ENCODE data around the gene STRC. TPM values are rescaled to one million over a fixed set of nuclear protein-coding genes. Genes with fewer than 3 reads are reported as not detected.
"Not testable (repeated sequence)": the region's sequence is repeated elsewhere in the genome, so short reads cannot be mapped to it uniquely, and the experiment has no call there.

STRC gene
- polyA plus RNA-seq (2013, experiment 1 of 2) = 0.80 TPM
- polyA plus RNA-seq (2013, experiment 2 of 2) = 0.25 TPM

GRCh38 chr15:43618700-43619099 lies at the start of gene STRC:
TSS of gene STRC (minus strand) at chr15:43618800. CDS start at chr15:43618722, 78 bp downstream.
- not testable (repeated sequence) for H3K9me3 ChIP-seq (ENCODE audit: insufficient read depth, low read depth, low read length); H3K4me1 ChIP-seq (ENCODE audit: insufficient read depth, low read length); H3K27ac ChIP-seq (ENCODE audit: low read depth, low read length); H3K4me3 ChIP-seq (ENCODE audit: low read length); H3K36me3 ChIP-seq (ENCODE audit: insufficient read depth, low read length); H3K27me3 ChIP-seq (ENCODE audit: insufficient read depth, low read length); H3K9ac ChIP-seq (ENCODE audit: low read depth, low read length)
- WGBS = no CpG with 5 or more reads among the region's 2 CpGs

GRCh38 chr15:43666177-43666576 lies 47.6 kb upstream of the STRC start:
- no CpG with 5 or more reads among the region's 1 CpG for WGBS
- not testable (repeated sequence) for H3K4me1 ChIP-seq (ENCODE audit: insufficient read depth, low read length); H3K27me3 ChIP-seq (ENCODE audit: insufficient read depth, low read length); H3K9ac ChIP-seq (ENCODE audit: low read depth, low read length); H3K36me3 ChIP-seq (ENCODE audit: insufficient read depth, low read length); H3K9me3 ChIP-seq (ENCODE audit: insufficient read depth, low read depth, low read length); H3K4me3 ChIP-seq (ENCODE audit: low read length); H3K27ac ChIP-seq (ENCODE audit: low read depth, low read length)

DNA sequence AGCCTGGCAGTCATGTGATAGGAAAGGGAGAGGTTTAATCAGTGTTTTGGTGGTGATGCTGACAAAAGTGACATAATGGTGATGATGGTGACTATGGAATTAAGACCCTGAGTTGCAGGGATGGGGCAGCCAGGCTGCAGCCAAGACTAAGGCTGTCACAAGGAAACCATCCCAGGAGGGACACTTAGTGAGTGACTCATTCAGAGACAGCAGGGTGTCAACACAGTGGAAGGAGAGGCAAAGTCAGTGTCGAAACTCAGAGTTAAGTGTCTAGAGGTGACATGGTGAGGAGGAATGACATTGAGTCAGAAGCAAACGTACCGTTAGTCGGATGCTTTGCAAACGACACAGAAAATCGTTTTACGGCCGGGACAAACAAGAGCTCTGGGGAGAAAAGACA lies 44.7 kb upstream of the STRC start:
- H3K27ac ChIP-seq (ENCODE audit: low read depth, low read length); H3K36me3 ChIP-seq (ENCODE audit: insufficient read depth, low read length); H3K9me3 ChIP-seq (ENCODE audit: insufficient read depth, low read depth, low read length); H3K4me3 ChIP-seq (ENCODE audit: low read length); H3K4me1 ChIP-seq (ENCODE audit: insufficient read depth, low read length); H3K27me3 ChIP-seq (ENCODE audit: insufficient read depth, low read length); H3K9ac ChIP-seq (ENCODE audit: low read depth, low read length): not testable (repeated sequence)
- WGBS = no CpG with 5 or more reads among the region's 8 CpGs

DNA sequence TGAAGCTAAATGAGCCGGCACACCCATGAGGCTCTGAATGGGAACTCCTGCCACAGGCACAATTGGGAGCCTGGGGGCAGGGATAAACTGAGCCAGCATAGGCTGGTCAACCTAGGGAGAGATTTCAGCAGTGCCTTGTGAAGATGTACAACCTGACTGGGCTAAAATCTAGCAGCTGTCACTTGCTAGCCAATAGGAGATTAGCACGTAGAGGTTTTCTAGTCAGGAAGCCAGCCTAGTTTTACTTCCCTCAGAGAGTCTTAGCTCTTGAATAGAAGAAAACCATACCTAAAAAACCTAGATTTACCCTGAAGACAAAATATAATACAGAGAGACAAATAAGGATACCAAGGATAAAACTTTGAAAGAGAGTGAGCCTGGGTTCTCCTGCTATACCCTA lies 43.7 kb upstream of the STRC start:
- not testable (repeated sequence) for H3K27ac ChIP-seq (ENCODE audit: low read depth, low read length); H3K36me3 ChIP-seq (ENCODE audit: insufficient read depth, low read length); H3K4me1 ChIP-seq (ENCODE audit: insufficient read depth, low read length); H3K4me3 ChIP-seq (ENCODE audit: low read length); H3K9ac ChIP-seq (ENCODE audit: low read depth, low read length); H3K9me3 ChIP-seq (ENCODE audit: insufficient read depth, low read depth, low read length); H3K27me3 ChIP-seq (ENCODE audit: insufficient read depth, low read length)
- 100% methylated on average over 1 of the region's 2 CpGs for WGBS

- not testable (repeated sequence) for H3K36me3 ChIP-seq (ENCODE audit: insufficient read depth, low read length); H3K9me3 ChIP-seq (ENCODE audit: insufficient read depth, low read depth, low read length); H3K27me3 ChIP-seq (ENCODE audit: insufficient read depth, low read length); H3K9ac ChIP-seq (ENCODE audit: low read depth, low read length); H3K4me1 ChIP-seq (ENCODE audit: insufficient read depth, low read length); H3K27ac ChIP-seq (ENCODE audit: low read depth, low read length); H3K4me3 ChIP-seq (ENCODE audit: low read length)
- no CpG with 5 or more reads among the region's 10 CpGs for whole genome bisulfite sequencing
Measured at GRCh38 chr15:43659727-43660126, 41.1 kb upstream of the STRC start.

- H3K9ac ChIP-seq (ENCODE audit: low read depth, low read length); H3K36me3 ChIP-seq (ENCODE audit: insufficient read depth, low read length); H3K27ac ChIP-seq (ENCODE audit: low read depth, low read length); H3K4me1 ChIP-seq (ENCODE audit: insufficient read depth, low read length); H3K9me3 ChIP-seq (ENCODE audit: insufficient read depth, low read depth, low read length); H3K27me3 ChIP-seq (ENCODE audit: insufficient read depth, low read length); H3K4me3 ChIP-seq (ENCODE audit: low read length): not testable (repeated sequence)
- WGBS = 97% methylated on average over 15 of the region's 16 CpGs
Measured at GRCh38 chr15:43649430-43649926, 30.9 kb upstream of the STRC start.

DNA sequence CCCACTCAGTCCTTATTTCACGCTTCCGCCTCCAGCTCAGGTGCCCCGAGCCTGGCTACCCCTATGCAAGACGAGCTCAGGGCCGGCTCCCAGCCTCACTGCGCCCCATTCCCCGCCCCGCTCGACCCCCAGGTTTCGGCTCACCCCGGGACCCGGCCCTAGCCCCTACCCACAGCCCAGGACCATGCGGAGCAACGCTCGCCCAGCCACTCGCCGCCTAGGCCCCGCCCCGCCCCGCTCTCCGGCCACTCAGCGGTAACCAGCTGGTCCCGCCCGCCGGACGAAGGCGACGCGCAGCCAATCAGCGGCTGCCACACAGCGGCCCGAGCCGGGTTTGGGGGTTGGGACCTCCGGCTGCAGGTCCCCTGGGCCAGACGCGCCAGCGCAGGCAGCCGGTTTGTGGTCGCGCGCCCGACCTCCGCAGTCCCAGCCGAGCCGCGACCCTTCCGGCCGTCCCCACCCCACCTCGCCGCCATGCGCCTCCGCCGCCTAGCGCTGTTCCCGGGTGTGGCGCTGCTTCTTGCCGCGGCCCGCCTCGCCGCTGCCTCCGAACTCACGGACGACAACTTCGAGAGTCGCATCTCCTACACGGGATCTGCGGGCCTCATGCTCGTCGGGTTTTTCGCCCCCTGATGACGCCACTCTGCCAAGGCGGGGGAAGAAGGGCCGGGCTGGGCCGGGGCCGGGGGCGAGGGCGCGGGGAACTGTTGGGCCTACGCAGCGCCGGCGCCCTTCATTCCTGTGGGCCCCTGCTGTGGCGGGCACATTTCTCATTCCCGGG lies 30.2 kb upstream of the STRC start, which contains the start of gene CATSPER2:
TSS of gene CATSPER2 (minus strand) at position 196 of the 781 bp plus-strand sequence. CDS start 783 bp downstream, outside the sequence.
- Histone ChIP-seq H3K27ac (ENCODE audit: low read depth, low read length) (no peak within 1 kb of the TSS), H3K27me3 (ENCODE audit: insufficient read depth, low read length) (no peaks in the 10 kb centered on the region), H3K4me3 (ENCODE audit: low read length) (no peak within 1 kb of the TSS), H3K4me1 (ENCODE audit: insufficient read depth, low read length) (no peaks in the 10 kb centered on the region), H3K9ac (ENCODE audit: low read depth, low read length) (no peak within 1 kb of the TSS), H3K36me3 (ENCODE audit: insufficient read depth, low read length) (0 out of 2 replicates have a peak, but pooled peaks cover 6% of the 10 kb centered on the region), H3K9me3 (ENCODE audit: insufficient read depth, low read depth, low read length) (peaks cover 7% of the 10 kb centered on the region; the same call in 1 of the 2 replicates)
- 96% methylated on average over 85 of the region's 85 CpGs for WGBS

GRCh38 chr15:43638464-43639204 lies 20.0 kb upstream of the STRC start:
- H3K27ac ChIP-seq (ENCODE audit: low read depth, low read length); H3K9me3 ChIP-seq (ENCODE audit: insufficient read depth, low read depth, low read length); H3K27me3 ChIP-seq (ENCODE audit: insufficient read depth, low read length); H3K4me3 ChIP-seq (ENCODE audit: low read length); H3K36me3 ChIP-seq (ENCODE audit: insufficient read depth, low read length); H3K9ac ChIP-seq (ENCODE audit: low read depth, low read length); H3K4me1 ChIP-seq (ENCODE audit: insufficient read depth, low read length): not testable (repeated sequence)
- 94% methylated on average over 8 of the region's 8 CpGs for WGBS

DNA sequence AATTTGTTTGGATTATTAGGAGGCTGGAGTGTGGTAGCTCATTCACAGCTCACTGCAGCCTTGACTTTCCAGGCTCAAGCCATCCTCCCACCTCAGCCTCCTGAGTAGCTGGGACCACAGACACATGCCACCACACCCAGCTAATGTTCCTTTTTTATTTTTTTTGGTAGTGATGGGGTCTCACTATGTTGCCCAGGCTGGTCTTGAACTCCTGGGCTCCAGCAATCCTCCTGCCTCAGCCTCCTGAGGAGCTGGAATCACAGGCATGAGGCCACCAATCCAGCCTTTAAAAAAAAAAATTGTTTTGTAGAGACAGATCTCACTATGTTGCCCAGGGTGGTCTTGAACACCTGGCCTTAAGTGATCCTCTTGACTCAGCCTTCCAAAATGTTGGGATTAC lies 8.3 kb upstream of the STRC start:
- H3K36me3 ChIP-seq (ENCODE audit: insufficient read depth, low read length); H3K4me3 ChIP-seq (ENCODE audit: low read length); H3K9ac ChIP-seq (ENCODE audit: low read depth, low read length); H3K4me1 ChIP-seq (ENCODE audit: insufficient read depth, low read length); H3K27me3 ChIP-seq (ENCODE audit: insufficient read depth, low read length); H3K27ac ChIP-seq (ENCODE audit: low read depth, low read length); H3K9me3 ChIP-seq (ENCODE audit: insufficient read depth, low read depth, low read length): not testable (repeated sequence)

GRCh38 chr15:43625106-43625505 lies 6.5 kb upstream of the STRC start:
- Histone ChIP-seq H3K9me3 (ENCODE audit: insufficient read depth, low read depth, low read length) (no peaks in the 10 kb centered on the region), H3K27me3 (ENCODE audit: insufficient read depth, low read length) (no peaks in the 10 kb centered on the region), H3K36me3 (ENCODE audit: insufficient read depth, low read length) (no peaks in the 10 kb centered on the region), H3K27ac (ENCODE audit: low read depth, low read length) (no peak overlapping the region), H3K4me3 (ENCODE audit: low read length) (no peak overlapping the region), H3K4me1 (ENCODE audit: insufficient read depth, low read length) (no peaks in the 10 kb centered on the region), H3K9ac (ENCODE audit: low read depth, low read length) (no peak overlapping the region)
- 87% methylated on average over 5 of the region's 5 CpGs for WGBS

GRCh38 chr15:43622068-43622799 lies 3.6 kb upstream of the STRC start:
- not testable (repeated sequence) for H3K36me3 ChIP-seq (ENCODE audit: insufficient read depth, low read length)
- 84% methylated on average over 2 of the region's 7 CpGs for WGBS

More at GRCh38 chr15:43622068-43622799, 3.6 kb upstream of the STRC start:
- not testable (repeated sequence) for H3K9me3 ChIP-seq (ENCODE audit: insufficient read depth, low read depth, low read length); H3K27me3 ChIP-seq (ENCODE audit: insufficient read depth, low read length); H3K9ac ChIP-seq (ENCODE audit: low read depth, low read length); H3K27ac ChIP-seq (ENCODE audit: low read depth, low read length); H3K4me1 ChIP-seq (ENCODE audit: insufficient read depth, low read length); H3K4me3 ChIP-seq (ENCODE audit: low read length)
